Choroid plexus epithelial cell (primary cell): Measurements from ENCODE around the gene C20orf202.

Experiments
- DNase-seq: peaks from one replicate; pipeline ENCODE4 v3.0.0-alpha.2; 2010; ENCODE audit warnings: low read depth
- H3K4me3 ChIP-seq: 2 replicates; pipeline ENCODE4 v1.5.1; 2011; ENCODE audit warnings: low read depth, mild to moderate bottlenecking, control low read depth, low read length, moderate library complexity
- TF ChIP-seq, protein P1 (sequence below): conservative IDR thresholded peaks from 2 replicates; pipeline ENCODE4 v1.5.1; 2011; ENCODE audit warnings: low read depth, mild to moderate bottlenecking, control low read depth, inconsistent platforms, low read length, moderate library complexity

The C20orf202 gene

DNA sequence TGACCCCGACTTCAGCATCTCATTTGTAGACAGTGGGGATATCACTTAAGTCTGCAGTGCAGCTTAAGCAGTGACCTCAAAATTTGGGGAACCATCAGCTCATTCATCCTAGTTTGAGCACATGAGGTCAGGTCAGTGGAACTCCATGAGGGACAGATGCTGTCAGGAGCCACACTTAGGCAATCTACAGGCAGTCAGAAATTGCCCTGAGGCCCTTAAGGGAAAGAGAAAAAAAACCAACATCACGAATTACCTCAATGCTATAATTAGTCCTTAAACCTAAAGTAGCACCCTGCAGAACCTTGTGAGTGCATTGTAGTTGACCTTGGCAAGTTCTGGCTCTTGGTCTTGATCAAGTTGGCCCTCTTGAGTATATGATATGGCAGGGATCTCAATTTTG is 39.6 kb upstream of the C20orf202 start:
- H3K4me3 ChIP-seq: no peak overlapping the region

DNA sequence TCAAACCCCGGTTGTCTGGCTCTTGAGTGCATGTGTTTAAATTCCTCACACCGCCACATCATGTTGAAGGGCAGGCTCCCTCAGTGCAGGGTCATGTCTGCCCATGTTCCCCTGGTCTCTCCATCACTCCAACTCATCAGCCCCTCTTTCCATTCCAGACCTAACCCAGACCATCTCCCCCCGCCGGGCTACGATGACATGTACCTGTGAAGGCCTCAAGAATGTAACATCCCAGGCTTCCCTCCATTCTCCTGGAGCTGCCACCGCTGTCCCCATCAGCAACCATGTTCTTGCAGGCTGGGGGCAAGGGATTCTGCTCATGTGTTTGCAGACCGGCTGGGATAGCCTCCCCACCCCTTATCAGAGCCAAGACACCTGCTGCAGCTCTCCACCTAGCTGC is 38.4 kb upstream of the C20orf202 start:
- no peak for DNase-seq
- TF ChIP-seq, protein P1, sequence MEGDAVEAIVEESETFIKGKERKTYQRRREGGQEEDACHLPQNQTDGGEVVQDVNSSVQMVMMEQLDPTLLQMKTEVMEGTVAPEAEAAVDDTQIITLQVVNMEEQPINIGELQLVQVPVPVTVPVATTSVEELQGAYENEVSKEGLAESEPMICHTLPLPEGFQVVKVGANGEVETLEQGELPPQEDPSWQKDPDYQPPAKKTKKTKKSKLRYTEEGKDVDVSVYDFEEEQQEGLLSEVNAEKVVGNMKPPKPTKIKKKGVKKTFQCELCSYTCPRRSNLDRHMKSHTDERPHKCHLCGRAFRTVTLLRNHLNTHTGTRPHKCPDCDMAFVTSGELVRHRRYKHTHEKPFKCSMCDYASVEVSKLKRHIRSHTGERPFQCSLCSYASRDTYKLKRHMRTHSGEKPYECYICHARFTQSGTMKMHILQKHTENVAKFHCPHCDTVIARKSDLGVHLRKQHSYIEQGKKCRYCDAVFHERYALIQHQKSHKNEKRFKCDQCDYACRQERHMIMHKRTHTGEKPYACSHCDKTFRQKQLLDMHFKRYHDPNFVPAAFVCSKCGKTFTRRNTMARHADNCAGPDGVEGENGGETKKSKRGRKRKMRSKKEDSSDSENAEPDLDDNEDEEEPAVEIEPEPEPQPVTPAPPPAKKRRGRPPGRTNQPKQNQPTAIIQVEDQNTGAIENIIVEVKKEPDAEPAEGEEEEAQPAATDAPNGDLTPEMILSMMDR: no peak
- H3K4me3 ChIP-seq: no peak overlapping the region

More for the DNA sequence above, 39.6 kb upstream of the C20orf202 start:
- DNase-seq: no peak
- TF ChIP-seq, protein P1: no peak

DNA sequence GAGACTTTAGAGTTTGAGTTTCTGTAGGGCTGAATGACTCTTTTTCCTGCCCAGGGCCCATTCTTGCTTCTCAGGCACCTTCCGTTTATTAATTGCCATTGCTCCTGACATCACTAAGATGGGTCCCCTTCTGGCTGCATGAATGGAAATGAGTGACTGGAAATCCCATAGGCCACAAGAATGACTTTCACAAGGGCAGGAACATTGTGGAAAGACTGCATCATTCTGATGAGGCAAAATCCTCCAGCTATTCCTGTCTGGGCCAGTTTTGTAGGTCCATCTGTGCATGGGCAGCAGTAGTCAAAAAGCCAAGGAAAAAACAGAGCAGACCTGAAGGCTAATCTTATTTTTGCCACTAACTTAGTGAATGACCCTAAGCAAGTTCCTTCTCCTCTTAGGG is 37.7 kb upstream of the C20orf202 start:
- H3K4me3 ChIP-seq: no peak overlapping the region
- peak; percentile 4 for DNase-seq
- TF ChIP-seq, protein P1: no peak

DNA sequence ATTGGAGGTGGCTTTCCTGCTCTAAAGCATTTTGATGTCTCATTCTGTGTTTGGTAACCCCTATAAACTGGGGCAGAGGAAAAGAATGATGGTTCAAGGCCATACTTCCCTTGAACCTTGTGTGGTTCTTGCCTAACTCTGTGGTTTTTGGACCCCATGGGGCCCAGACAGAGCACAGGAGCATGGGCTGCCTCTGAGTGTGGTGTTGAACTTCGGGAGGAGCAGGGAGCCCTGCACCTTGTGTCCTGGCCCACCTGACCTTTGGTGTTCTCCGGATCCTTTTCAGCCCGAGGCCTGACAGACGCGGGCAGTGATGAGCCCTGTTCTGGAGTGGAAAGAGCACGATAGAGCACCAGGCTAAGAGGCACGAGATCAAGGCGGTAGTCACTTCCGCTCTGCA is 37.3 kb upstream of the C20orf202 start:
- H3K4me3 ChIP-seq: no peak overlapping the region
- TF ChIP-seq, protein P1: no peak
- DNase-seq: peak; percentile 6

DNA sequence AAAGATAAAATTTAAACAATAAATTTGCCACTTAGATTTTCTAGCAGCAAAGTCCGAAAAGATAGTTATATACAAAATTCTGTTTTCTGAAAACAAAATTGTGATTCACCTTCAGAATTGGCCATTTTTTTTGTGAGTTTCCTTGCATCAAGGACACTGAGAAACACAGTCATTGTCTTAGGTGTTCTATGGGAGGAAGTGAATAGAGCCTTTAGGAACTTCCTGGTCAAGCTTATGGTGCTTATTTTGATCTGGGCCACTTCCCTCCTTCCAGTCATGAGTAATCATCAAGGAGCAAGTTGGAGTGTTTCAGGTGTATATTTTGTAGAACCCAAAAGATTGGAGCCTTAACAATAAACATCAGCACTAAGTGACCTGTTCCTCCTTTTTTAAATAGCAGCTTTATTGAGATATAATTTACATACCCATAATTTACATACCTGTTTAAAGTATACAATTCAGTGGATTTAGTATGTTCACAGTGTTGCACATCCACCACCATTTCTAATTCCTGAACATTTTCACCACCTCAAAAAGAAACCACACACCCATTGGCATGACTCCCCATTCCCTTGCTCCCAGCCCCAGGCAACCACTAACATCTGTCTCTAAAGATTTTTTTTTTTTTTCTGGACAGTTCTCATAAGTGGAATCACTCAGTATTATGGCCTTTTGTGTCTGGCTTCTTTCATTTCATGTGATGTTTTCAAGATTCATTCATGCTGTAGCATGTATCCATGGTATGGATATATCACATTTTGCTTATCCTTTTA is 36.1 kb upstream of the C20orf202 start:
- DNase-seq: no peak
- no peak overlapping the region for H3K4me3 ChIP-seq
- TF ChIP-seq, protein P1: no peak

DNA sequence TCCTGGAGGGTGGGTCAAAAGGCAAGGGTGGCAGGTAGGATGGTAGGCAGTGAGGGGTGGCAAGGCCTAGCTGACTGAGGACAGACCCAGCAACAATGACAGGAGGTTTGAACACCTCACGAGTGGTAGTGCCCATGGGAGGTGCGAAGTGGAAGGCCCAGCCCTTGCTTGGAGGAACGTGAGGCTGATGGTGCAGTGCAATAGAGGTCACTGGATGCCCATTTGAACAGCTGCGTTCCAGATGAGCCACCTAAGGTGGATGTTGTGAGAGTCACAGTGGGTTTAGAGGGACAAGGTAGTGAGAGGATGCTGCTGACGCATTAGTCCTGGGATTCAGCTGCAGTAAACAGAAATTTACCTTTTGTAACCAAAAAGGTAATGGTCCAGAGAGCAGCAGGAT is 34.0 kb upstream of the C20orf202 start:
- TF ChIP-seq, protein P1: no peak
- DNase-seq: no peak
- H3K4me3 ChIP-seq: no peak overlapping the region
